Measurements from ENCODE around the gene PRDX4.

- TF ChIP-seq TCF12 (IDR thresholded peaks at IDR 0.05; ENCODE audit: low read depth), result no peak
- TF ChIP-seq USF1 (IDR thresholded peaks at IDR 0.05), result no peak
- TF ChIP-seq REST (IDR thresholded peaks at IDR 0.05; ENCODE audit: low read depth), result no peak
- no peak for TF ChIP-seq EP300 (IDR thresholded peaks at IDR 0.05; ENCODE audit: borderline replicate concordance)
- TF ChIP-seq TAF1 (IDR thresholded peaks at IDR 0.05; ENCODE audit: low read depth), result no peak
- TF ChIP-seq EGR1 (IDR thresholded peaks at IDR 0.05), result no peak
- TF ChIP-seq YY1 (IDR thresholded peaks at IDR 0.05; ENCODE audit: low read depth), result no peak
- no peak for TF ChIP-seq CEBPB (IDR thresholded peaks at IDR 0.05)
- no peak for TF ChIP-seq MAX (IDR thresholded peaks at IDR 0.05)
- TF ChIP-seq RAD21 (IDR thresholded peaks at IDR 0.05; ENCODE audit: low read depth), result no peak
- TF ChIP-seq NFIC (IDR thresholded peaks at IDR 0.05), result no peak
Measured at GRCh38 chrX:23668335-23668734, 1.0 kb downstream of the PRDX4 start.

Data from Ishikawa (cell line).